Measurements from ENCODE around the gene KANTR. TPM values are rescaled to one million over a fixed set of nuclear protein-coding genes. Genes with fewer than 3 reads are reported as not detected.
"Not testable (repeated sequence)": the region's sequence is repeated elsewhere in the genome, so short reads cannot be mapped to it uniquely, and the experiment has no call there.

The KANTR gene
- total RNA-seq, 1 donor from 2014 or later, result 10.1 TPM

DNA sequence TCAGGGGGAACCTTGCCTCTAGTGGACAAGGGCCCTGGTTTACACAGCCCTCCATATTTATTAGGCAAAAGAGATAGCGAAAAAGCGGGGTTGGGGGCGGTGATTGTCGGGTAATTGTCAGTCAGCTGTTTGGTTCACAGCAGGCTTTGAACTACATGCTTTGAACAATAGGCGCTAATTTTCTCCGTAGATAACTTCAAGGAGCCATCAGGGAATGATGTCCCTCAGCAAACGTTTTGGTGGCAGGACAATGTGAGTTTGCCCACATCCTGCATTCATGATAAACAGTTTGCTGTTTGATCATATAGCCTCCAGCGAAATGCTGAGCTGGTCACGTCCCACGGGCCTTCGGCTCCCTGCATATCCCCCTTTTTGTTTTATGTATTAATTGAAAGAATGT is 65.2 kb downstream of the KANTR start:
- TF ChIP-seq, protein P1, sequence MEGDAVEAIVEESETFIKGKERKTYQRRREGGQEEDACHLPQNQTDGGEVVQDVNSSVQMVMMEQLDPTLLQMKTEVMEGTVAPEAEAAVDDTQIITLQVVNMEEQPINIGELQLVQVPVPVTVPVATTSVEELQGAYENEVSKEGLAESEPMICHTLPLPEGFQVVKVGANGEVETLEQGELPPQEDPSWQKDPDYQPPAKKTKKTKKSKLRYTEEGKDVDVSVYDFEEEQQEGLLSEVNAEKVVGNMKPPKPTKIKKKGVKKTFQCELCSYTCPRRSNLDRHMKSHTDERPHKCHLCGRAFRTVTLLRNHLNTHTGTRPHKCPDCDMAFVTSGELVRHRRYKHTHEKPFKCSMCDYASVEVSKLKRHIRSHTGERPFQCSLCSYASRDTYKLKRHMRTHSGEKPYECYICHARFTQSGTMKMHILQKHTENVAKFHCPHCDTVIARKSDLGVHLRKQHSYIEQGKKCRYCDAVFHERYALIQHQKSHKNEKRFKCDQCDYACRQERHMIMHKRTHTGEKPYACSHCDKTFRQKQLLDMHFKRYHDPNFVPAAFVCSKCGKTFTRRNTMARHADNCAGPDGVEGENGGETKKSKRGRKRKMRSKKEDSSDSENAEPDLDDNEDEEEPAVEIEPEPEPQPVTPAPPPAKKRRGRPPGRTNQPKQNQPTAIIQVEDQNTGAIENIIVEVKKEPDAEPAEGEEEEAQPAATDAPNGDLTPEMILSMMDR (conservative IDR thresholded peaks at IDR 0.05), result no peak
- DNase-seq (ENCODE audit: low read depth, low spot score), result no peak
- Mint-ChIP-seq H3K27me3 (ENCODE audit: low read depth) (no peaks in the 10 kb centered on the region), H3K9me3 (peaks cover 18% of the 10 kb centered on the region), H3K4me1 (peaks cover 4% of the 10 kb centered on the region), H3K36me3 (ENCODE audit: low read depth) (peaks cover 9% of the 10 kb centered on the region), H3K27ac (ENCODE audit: unreplicated experiment) (no peak overlapping the region), H3K4me3 (no peak overlapping the region)

DNA sequence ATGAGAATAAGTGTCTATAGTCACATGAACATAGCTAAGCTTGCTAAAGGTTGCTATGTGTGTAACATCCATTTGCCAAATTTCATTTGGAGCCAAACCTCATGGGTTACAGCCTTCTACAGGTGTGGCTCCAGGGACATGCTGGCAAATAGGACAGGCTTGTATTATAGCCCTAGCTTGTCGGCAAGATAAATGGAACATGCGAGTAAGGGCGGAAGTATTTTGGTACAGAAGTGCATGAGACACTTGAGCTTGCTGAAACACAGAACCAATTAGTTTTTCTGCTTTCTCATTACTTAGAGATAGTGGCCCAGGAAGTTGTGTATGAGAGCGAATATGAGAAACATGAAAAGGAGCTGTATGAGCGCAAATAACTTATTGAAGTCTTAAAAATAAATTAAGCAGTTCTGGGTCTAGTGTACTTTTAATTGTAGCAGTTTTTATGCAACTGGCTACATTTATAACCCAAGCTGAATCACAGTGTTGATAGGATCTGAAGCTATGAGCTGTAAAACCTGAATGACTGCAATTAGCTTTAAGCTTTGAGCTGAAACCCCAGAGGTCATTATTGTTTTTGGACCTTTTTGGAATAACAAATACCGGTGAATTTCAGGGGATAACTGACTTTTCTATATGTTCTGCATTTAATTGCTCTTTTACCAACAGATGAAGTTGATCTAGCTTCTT is 66.5 kb downstream of the KANTR start:
- Mint-ChIP-seq H3K9me3 (peaks cover 15% of the 10 kb centered on the region), H3K36me3 (ENCODE audit: low read depth) (peaks cover 6% of the 10 kb centered on the region), H3K4me1 (peaks cover 4% of the 10 kb centered on the region), H3K27ac (ENCODE audit: unreplicated experiment) (no peak overlapping the region), H3K27me3 (ENCODE audit: low read depth) (no peaks in the 10 kb centered on the region), H3K4me3 (no peak overlapping the region)
- DNase-seq (ENCODE audit: low read depth, low spot score), result no peak
- TF ChIP-seq, protein P1 (conservative IDR thresholded peaks at IDR 0.05), result no peak

DNA sequence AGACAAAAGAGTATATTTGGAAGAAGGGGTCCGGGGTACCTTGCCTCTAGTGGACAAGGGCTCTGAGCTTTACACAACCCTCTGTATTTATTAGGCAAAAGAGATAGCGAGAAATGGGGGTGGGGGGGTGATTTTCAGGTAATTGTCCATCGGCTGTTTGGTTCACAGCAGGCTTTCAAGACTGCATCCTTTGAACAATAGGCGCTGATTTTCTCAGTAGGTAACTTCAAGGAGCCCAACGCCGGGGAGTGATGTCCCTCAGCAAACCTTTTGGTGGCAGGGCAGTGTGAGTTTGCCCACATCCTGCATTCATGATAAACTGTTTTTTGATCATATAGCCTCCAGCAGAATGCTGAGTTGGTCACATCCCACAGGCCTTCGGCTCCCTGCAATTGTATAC is 69.5 kb downstream of the KANTR start:
- H3K36me3 Mint-ChIP-seq (ENCODE audit: low read depth), result no peaks in the 10 kb centered on the region
- no peaks in the 10 kb centered on the region for H3K27me3 Mint-ChIP-seq (ENCODE audit: low read depth)
- peaks cover 4% of the 10 kb centered on the region for H3K4me1 Mint-ChIP-seq
- H3K27ac Mint-ChIP-seq (ENCODE audit: unreplicated experiment), result no peak overlapping the region
- H3K9me3 Mint-ChIP-seq, result peaks cover 3% of the 10 kb centered on the region
- no peak overlapping the region for H3K4me3 Mint-ChIP-seq
- TF ChIP-seq, protein P1 (conservative IDR thresholded peaks at IDR 0.05), result no peak
- DNase-seq (ENCODE audit: low read depth, low spot score), result no peak

DNA sequence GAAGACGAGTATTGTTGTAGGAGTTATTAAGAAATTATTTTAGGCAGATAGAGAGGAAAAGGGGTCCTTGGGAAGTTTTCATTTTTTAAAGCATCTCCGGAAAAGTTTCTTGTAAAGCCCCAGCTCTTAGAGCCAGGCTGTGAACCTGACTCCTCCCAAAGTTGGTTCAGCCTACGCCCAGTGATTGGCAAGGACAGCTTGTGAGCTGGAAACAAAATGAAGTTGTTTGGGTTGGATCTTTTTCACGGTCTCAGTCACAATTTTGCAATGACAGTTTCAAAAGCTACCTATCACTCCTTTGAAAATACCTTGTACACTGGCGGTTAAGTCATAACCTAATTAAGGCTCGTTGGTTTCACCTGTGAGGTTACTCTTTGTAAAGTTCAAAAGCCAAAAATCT is 70.6 kb downstream of the KANTR start:
- not testable (repeated sequence) for H3K9me3 Mint-ChIP-seq; H3K27ac Mint-ChIP-seq (ENCODE audit: unreplicated experiment); H3K27me3 Mint-ChIP-seq (ENCODE audit: low read depth); DNase-seq (ENCODE audit: low read depth, low spot score); H3K4me1 Mint-ChIP-seq; H3K36me3 Mint-ChIP-seq (ENCODE audit: low read depth); H3K4me3 Mint-ChIP-seq

DNA sequence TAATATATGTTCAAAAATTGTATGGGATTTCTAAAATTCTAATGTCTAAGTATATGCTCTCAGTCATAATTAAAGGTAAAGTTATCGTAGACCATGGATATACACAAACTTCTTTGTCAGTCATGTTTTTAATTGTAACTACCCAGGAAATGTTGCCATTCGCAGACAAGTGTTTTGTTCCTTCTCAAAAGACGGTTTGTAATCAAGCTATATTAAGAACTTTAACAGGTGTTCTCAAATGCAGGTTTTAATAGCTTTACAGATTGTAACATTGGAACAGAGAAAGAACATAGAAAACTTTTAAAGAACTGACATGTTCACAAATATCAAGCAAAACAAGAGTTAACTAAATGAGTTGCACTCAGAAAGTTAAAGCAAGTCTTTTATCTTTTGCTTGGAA is 72.2 kb downstream of the KANTR start:
- no peaks in the 10 kb centered on the region for H3K9me3 Mint-ChIP-seq
- H3K4me1 Mint-ChIP-seq, result peaks cover 4% of the 10 kb centered on the region
- no peak overlapping the region for H3K4me3 Mint-ChIP-seq
- H3K27me3 Mint-ChIP-seq (ENCODE audit: low read depth), result no peaks in the 10 kb centered on the region
- no peaks in the 10 kb centered on the region for H3K36me3 Mint-ChIP-seq (ENCODE audit: low read depth)
- TF ChIP-seq, protein P1 (conservative IDR thresholded peaks at IDR 0.05), result no peak
- no peak for DNase-seq (ENCODE audit: low read depth, low spot score)
- H3K27ac Mint-ChIP-seq (ENCODE audit: unreplicated experiment), result no peak overlapping the region

DNA sequence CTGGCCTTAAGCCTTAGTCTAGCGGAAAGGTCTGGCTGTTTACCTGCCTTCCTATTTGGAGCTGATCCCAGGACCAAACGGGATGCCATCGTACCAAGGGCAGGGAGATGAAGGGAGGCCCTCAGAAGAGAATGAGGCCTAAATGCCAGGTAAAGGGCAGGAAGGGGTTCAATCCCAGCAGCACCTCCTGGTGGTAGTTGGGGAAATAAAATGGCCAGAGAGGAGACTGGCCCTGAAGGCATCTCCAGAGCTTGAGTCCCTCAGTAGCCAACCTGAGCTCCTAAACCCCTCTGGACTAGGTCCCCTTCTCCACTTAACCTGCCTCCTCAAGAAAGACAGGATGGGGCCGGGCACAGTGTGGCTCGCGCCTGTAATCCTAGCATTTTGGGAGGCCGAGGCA is 77.4 kb downstream of the KANTR start:
- TF ChIP-seq, protein P1 (conservative IDR thresholded peaks at IDR 0.05), result no peak
- Mint-ChIP-seq H3K36me3 (ENCODE audit: low read depth) (peaks cover 7% of the 10 kb centered on the region), H3K4me3 (no peak overlapping the region), H3K4me1 (no peaks in the 10 kb centered on the region), H3K9me3 (peaks cover 7% of the 10 kb centered on the region), H3K27ac (ENCODE audit: unreplicated experiment) (no peak overlapping the region), H3K27me3 (ENCODE audit: low read depth) (no peaks in the 10 kb centered on the region)
- DNase-seq (ENCODE audit: low read depth, low spot score), result no peak

Other genes with a start within 250 kb of the KANTR start
- gene XAGE3, start 226.1 kb upstream of the KANTR start, total RNA-seq, result not detected in 2 replicates
- gene FAM156B, start 196.8 kb upstream of the KANTR start, total RNA-seq, result 13.7 and 16.2 TPM in 2 replicates
- gene FAM156A, start 135.6 kb upstream of the KANTR start, total RNA-seq, result 21.7 and 24.6 TPM in 2 replicates
- 11.8 and 13.0 TPM in 2 replicates for gene GPR173, start 45.4 kb upstream of the KANTR start, total RNA-seq
- 17.6 and 17.9 TPM in 2 replicates for gene TSPYL2, start 11.8 kb upstream of the KANTR start, total RNA-seq
- gene KDM5C, start 131.1 kb downstream of the KANTR start, total RNA-seq, result 94.9 and 98.7 TPM in 2 replicates
- 0.96 and 1.7 TPM in 2 replicates for gene IQSEC2, start 187.4 kb downstream of the KANTR start, total RNA-seq

Measured in neural crest cell (in vitro differentiated cells).